Stimulated activated CD8-positive, alpha-beta memory T cell treated with anti-CD3 and anti-CD28 coated beads, Interleukin-15, amount 100 ng/mL, for 1 hour (primary cell): Measurements from ENCODE around the gene DENND1B.
"Not testable (repeated sequence)": the region's sequence is repeated elsewhere in the genome, so short reads cannot be mapped to it uniquely, and the experiment has no call there.

Experiments
- DNase-seq: peaks from one replicate; pipeline ENCODE4 v3.0.0-alpha.2; 2020; ENCODE audit warnings: low read depth

DENND1B gene

GRCh38 chr1:197782722-197783360 lies 7.6 kb upstream of the DENND1B start:
- DNase-seq: no peak

- DNase-seq: no peak
Observed at GRCh38 chr1:197781968-197782721, 6.9 kb upstream of the DENND1B start.

- DNase-seq: no peak
Observed at GRCh38 chr1:197779921-197780320, 4.6 kb upstream of the DENND1B start.

- no peak for DNase-seq
Observed at GRCh38 chr1:197778366-197778945, 3.2 kb upstream of the DENND1B start.

GRCh38 chr1:197776351-197777105 lies 1.2 kb upstream of the DENND1B start:
- no peak for DNase-seq

- no peak for DNase-seq
Observed at GRCh38 chr1:197774466-197775281, 606 bp downstream of the DENND1B start.

- DNase-seq: no peak
Observed at GRCh38 chr1:197773856-197774255, 1.4 kb downstream of the DENND1B start.

GRCh38 chr1:197771904-197772556 lies 3.2 kb downstream of the DENND1B start:
- no peak for DNase-seq

GRCh38 chr1:197771386-197771785 lies 3.9 kb downstream of the DENND1B start:
- no peak for DNase-seq

- DNase-seq: no peak
Observed at GRCh38 chr1:197770243-197770642, 5.0 kb downstream of the DENND1B start.

- DNase-seq: no peak
Observed at GRCh38 chr1:197769287-197769686, 6.0 kb downstream of the DENND1B start.

- no peak for DNase-seq
Observed at GRCh38 chr1:197768014-197768805, 7.1 kb downstream of the DENND1B start.

- DNase-seq: no peak
Observed at GRCh38 chr1:197763769-197764168, 11.5 kb downstream of the DENND1B start.

GRCh38 chr1:197763307-197763706 lies 12.0 kb downstream of the DENND1B start:
- DNase-seq: no peak

- DNase-seq: no peak
Observed at GRCh38 chr1:197761654-197762053, 13.6 kb downstream of the DENND1B start.

- DNase-seq: not testable (repeated sequence)
Observed at GRCh38 chr1:197755553-197755952, 19.7 kb downstream of the DENND1B start.

- DNase-seq: not testable (repeated sequence)
Observed at GRCh38 chr1:197752652-197753164, 22.6 kb downstream of the DENND1B start.

- no peak for DNase-seq
Observed at GRCh38 chr1:197750366-197750765, 24.9 kb downstream of the DENND1B start.

GRCh38 chr1:197745911-197746310 lies 29.4 kb downstream of the DENND1B start:
- DNase-seq: no peak

- DNase-seq: no peak
Observed at GRCh38 chr1:197744979-197745378, 30.3 kb downstream of the DENND1B start.
